Activated CD4-positive, CD25-positive, alpha-beta regulatory T cell treated with anti-CD3 and anti-CD28 coated beads, Interleukin-2, amount 50 U/mL, for 72 hours (primary cell): Measurements from ENCODE around the gene RPS6KA5.
"Not testable (repeated sequence)": the region's sequence is repeated elsewhere in the genome, so short reads cannot be mapped to it uniquely, and the experiment has no call there.

Experiments
- DNase-seq: peaks from one replicate; pipeline ENCODE4 v3.0.0; 2021

The RPS6KA5 gene

DNA sequence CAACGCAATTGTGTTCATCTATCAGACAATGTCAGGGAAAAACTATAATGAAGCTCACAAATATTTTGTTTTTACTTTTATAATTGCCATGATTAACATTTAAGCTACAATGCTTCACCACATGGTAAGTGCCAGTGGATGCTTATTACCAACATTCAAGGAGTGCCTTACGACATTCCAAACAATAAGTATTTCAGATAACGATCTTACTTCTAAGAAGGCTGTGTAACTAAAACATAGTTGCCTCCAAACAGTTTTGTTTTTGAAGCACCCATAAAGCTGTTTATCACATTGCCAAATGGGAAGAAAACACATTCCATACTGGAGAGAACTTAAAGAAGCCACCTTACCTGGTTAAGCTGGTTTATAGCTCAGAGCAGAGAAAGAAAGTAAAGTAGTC is 78.8 kb downstream of the RPS6KA5 start:
- no peak for DNase-seq

DNA sequence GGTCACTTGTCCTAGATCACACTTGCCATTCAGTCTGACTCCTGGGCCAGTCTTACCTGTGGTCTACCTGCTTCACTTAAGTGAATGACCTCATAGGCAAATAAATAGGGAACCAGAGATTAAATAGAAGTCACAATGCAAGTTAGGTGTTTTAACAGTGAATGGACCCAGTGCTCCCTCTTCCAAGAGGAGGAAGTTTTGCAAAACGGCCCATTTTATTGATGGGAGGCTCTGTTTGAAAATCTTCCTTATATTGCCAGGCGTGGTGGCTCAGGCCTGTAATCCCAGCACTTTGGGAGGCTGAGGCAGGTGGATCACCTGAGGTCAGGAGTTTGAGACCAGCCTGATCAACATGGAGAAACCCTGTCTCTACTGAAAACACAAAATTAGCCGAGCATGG is 79.8 kb downstream of the RPS6KA5 start:
- DNase-seq, result not testable (repeated sequence)

DNA sequence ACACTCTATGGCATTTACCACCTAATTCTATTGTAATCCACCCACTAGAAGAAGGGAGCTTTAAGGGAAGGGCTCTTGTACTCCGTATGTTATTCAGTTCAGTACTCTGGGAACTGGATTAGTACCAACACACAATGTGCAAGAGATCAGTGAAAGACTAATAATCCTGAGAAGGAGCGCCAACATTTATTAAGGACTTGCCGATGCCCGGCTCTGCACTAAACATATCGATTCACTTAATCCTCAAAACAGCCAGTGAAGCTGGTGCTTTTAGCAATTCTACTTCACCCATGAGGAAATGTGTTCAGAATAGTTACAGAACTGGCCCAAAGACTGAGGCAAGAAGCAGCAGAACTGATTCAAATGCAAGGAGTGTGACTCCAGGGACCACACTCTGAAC is 80.9 kb downstream of the RPS6KA5 start:
- no peak for DNase-seq

DNA sequence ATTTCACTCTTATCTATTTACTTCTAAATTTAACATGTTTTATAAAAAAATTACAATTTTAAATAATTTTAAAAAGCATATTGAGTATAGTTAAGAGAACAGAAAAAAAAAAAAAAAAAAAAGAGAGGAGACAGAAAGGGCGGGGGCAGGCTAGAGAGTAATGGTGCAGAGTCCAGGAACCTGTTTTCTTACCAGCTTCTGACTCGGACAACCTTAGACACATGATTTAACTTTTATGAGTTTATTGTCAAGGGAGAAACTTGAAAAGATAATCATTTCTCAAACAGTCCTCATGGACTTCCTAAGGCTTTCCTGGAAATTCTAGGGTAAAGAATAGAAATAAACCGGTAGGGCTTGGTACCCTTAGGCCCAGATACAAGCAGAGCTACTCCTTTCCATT is 84.3 kb downstream of the RPS6KA5 start:
- no peak for DNase-seq

DNA sequence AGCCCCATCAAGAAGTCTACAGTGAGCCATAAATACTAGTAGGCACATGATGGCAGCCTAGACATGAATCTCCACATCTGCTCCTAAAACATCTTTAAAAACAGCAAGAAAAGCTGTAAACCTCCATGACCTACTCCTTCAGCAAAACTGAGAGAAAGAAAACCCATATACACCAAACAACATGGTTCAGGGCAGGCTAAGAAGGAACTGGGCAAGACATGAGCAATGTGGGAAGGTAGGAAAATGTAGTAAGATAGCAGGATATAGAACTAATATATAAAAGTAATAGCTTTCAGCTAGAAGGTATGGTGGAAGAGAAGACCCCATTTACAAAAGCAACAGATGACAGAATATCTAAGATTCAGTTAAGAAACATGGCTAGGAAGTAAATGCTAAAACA is 88.8 kb downstream of the RPS6KA5 start:
- no peak for DNase-seq

- DNase-seq, result no peak
Measured at GRCh38 chr14:90970167-90970600, 90.3 kb downstream of the RPS6KA5 start.

DNA sequence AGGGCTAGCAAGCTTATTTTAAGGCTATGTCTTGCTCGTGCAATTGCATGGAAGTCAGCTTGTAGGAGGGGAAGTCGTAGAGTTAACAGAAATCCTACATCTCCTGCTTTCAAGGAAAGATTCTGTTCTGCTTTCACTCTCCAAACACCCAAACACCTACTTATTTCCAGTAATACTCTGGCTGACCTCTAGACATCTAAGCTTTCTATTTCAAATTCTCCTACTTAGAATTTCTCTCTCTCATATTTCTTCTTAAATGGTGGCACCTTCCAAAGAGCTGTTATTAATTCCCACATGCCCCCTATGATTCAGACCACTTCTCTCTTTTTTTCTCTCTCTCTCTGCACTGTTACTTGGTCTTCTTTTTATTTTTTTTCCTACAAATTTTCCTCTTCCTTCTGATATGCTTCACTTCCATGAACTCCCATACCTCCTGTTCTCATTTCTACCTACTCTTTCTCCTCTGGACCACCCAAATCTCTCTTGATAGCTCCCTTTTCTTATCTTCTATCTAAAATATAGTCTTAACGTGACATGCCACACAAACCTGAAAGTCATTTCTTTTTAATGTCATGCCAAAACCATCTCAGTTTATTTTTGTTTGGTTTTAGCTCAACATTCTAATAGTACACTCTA is 90.8 kb downstream of the RPS6KA5 start:
- DNase-seq, result no peak

DNA sequence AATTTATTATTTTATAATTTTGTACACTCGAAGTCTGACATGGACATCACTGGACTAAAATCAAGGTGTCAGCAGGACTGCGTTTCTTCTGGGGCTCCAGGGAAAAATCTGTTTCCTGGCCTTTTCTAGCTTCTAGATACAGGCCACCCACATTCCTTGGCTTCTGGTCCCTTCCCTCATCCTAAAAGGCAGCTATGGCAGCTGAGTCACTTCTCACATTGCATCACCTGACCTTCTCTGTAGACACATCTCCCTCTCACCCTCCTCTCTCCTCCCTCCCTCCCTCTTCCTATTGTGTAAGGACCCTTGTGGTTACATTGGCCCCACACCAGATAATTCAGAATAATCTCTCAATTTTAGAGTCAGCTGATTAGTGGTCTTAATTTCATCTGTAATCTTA is 92.4 kb downstream of the RPS6KA5 start:
- DNase-seq, result no peak

- no peak for DNase-seq
Measured at GRCh38 chr14:90966493-90966892, 93.9 kb downstream of the RPS6KA5 start.

DNA sequence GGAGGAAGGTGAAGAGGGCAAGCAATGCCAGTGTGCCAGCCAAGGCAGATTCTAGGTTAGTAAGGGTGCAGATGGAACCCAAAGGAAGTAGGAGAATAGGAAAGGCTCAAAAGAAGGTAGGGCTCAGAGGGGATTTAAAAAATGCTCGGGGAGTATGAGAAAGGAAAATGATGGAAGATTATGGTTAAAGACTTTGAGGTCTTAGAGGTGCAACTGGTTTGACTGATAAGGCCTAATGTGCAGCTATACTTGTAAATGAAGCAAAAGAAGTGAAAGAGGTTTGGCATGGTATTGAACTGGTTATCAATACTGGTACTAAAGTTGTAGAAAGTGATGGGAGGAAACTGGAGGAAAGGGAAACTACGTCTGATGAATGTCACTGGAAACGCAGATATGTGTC is 94.7 kb downstream of the RPS6KA5 start:
- DNase-seq, result no peak

GRCh38 chr14:90963343-90963742 is 97.1 kb downstream of the RPS6KA5 start:
- no peak for DNase-seq

DNA sequence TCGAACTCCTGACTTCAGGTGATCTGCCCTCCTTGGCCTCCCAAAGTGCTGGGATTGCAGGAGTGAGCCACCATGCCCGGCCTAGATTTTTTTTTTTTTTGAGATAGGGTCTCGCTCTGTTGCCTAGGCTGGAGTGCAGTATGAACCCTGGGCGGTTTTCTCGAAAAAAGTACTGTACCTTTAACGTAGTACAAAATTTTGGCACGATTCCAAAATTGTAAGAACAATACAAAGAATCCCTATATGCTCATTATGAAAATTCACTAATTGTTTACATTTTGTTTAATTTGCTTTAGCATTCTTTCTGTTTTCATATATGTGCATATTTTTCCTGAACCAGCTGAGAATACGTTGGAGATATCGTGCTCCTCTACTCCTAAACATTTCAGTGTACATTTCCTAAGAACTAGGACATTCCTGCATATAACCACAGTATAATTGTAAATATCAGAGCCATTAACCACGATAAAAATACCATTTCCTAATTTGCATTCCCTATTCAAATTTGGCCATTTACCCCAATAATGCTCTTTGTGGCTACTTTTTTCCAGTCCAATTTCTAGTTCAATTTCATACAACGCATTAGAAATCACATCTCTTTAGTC is 97.8 kb downstream of the RPS6KA5 start:
- DNase-seq, result no peak

GRCh38 chr14:90960818-90961217 is 99.6 kb downstream of the RPS6KA5 start:
- no peak for DNase-seq

DNA sequence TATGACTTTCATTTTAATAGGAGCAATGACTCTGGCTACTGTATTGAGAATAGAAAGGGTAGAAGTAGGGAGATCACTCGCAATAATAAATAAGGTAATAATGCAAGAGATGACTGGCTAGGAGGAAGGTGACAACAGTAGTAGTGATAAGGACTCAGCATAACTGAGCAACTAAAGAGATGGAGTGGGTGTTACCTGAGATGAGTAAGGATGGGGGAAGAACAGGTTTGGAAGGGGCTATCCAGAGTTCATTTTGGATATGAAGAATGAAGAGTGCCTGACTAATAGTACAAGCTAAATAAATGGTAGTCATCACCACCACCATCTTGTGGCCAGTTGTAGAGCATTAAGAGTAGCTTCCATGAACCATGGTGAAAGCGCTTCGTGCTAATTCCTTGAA is 101.1 kb downstream of the RPS6KA5 start:
- DNase-seq, result no peak

GRCh38 chr14:90956273-90956672 is 104.2 kb downstream of the RPS6KA5 start:
- DNase-seq, result no peak

DNA sequence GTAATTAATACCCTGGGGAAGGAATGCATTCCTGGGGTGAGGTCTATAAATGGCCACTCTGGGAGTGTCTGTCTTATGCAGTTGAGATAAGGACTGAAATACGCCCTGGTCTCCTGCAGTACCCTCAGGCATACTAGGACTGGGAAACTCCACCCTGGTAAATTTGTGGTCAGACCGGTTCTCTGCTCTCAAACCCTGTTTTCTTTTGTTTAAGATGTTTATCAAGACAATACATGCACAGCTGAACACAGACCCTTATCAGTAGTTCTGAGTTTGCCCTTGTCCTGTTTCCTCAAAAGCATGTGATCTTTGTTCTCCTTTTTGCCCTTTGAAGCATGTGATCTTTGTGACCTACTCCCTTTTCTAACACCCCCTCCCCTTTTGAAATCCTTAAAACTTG is 106.8 kb downstream of the RPS6KA5 start:
- not testable (repeated sequence) for DNase-seq

GRCh38 chr14:90943367-90943766 is 117.1 kb downstream of the RPS6KA5 start:
- DNase-seq, result no peak

DNA sequence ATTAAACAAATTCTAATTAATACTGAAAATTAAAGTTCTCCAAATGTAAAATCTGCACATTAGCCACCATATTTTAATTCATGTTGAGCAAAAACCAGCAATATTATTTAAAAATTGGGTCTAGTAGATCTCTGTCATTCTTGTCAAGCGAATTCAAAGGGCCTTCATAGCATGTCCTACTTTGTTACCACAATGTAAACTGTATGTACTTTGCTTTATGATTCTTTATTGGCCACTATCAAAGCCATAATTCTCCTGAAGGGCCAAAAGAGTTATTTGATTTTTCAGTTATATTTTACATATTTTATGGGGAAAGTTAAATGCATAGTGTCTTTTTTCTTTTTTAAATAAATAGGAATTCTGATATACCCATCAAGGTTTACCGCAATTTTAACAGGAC is 117.9 kb downstream of the RPS6KA5 start:
- DNase-seq, result no peak

DNA sequence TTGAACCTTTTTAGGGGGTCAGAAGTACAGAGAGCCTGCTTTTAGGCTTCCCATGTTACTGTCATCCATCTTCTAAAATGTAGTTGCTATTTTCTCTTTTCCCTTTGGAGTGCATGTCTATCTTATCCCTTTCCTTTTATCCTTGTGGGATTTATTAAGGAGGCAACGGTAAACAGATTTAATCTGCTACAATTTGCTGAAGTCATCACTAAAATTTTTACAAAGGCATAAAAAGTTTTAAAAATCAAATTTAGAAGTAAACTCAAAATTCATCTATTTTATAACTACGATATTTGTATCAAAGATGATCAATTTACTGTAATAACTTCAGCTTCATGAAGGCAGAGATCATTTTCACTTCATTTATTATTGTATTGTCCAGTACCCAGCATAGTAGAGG is 118.7 kb downstream of the RPS6KA5 start:
- no peak for DNase-seq

- DNase-seq, result no peak
Measured at GRCh38 chr14:90940318-90940962, 120.0 kb downstream of the RPS6KA5 start.

- not testable (repeated sequence) for DNase-seq
Measured at GRCh38 chr14:90939252-90939795, 121.1 kb downstream of the RPS6KA5 start.

DNA sequence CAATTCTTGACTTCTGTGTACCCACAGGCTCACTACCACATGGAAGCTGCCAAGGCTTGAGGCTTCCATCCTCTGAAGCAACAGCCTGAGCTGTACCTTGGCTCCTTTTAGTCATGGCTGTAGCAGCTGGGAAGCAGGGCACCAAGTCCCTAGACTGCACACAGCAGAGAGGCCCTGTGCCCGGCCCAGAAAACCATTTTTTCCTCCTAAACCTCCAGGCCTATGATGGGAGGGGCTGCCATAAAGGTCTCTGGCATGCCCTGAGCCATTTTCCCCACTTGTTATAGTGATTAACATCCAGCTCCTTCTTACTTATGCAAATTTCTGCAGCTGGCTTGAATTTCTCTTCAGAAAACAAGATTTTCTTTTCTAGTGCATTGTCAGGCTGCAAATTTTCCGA is 121.8 kb downstream of the RPS6KA5 start:
- DNase-seq, result no peak

DNA sequence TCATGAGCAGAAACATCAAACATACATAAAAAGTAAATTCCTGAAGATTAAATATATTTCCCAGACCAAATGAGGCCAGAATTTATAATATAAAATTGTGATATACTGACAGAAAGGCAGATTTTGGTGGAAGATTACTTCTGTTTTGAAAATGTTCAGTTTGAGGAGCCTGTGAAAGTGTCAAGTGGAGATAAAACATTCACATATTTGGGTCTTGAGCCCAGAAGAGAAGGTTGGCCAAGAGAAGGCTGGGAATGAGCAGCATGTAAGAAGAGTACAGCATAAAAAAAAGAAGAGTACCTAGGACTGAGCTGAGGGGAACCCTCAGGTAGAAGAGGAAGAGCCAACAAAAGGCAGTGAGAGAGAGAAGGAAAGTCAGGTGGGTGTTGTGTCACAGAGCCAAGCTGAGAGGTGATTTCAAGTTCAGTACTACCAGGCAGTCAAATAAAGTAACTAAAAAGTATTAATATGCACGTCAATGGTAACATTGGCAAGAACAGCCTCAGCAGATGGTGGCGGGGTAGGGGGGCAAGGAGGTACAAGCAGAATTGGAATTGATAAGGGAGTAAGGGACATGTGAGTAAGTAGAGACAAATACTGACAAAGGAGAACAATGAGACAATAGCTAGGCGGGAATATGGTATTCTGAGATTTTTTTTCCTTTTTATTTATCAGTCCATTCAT is 123.5 kb downstream of the RPS6KA5 start:
- DNase-seq, result no peak
